Pons (tissue), 1 donor: ENCODE results near the gene MECP2.

Source experiments
- DNase-seq: peaks from one replicate; pipeline ENCODE4 v3.0.0-alpha.2; 2016; ENCODE audit warnings: low spot score

MECP2 gene

DNA sequence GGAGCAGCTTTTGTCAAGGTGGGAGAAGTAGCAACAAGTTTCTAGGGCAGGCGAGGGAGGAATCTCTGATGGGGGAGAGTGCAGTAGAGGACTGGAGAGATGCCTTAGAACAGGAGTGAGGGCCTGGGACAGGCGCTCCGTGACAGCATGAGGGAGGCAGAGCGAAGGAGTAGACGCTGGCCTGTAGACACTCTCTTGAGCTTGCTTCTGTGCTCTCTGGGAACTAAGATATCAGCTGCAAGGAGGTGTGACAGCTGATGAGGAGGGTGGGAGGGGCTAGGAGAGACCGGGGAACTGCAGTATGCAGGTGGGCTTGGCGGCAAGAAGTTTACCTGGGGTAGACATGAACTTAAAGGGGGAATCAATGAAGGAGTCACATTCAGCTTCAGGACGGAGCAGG lies 35.7 kb downstream of the MECP2 start:
- DNase-seq: no peak

- DNase-seq: no peak
Observed at GRCh38 chrX:154059729-154060245, 37.7 kb downstream of the MECP2 start.

DNA sequence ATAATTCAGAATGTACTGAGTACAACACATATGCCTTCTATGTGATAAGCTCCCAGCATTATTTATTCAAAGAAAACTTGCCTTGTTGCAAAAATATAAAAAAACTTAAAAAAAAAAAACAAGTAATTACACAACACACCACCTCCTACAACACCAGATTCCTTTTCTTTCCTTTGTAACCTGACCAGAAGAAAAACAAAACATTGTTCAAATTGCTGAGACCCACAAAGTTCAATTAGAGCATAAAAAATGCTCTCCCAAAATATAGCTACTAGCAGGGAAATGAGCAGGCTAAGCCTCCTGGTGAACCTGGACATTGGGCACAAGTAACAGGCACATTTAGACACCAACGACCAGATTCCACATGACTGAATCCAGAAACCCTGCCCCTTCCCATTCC lies 38.3 kb downstream of the MECP2 start:
- no peak for DNase-seq

- no peak for DNase-seq
Observed at GRCh38 chrX:154058214-154058997, 39.1 kb downstream of the MECP2 start.

DNA sequence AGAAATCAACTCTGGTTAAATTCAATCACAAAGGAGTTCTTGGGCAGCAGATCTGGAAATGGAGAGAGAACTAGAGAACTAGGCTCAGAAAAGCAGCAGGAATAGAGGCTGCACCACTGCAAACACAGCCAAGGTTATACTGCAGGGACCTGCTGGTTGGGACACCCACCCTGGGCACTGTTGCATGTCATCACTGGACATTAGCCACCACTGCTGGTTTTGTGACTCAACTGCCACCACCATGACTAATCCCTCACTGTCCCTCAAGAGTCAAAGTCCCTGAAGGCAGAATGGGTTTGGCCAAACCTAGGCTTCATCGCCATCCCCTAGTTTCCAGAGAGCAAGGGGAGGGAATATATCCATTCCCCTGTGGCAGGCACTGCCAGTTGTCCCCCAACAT lies 39.7 kb downstream of the MECP2 start:
- no peak for DNase-seq

DNA sequence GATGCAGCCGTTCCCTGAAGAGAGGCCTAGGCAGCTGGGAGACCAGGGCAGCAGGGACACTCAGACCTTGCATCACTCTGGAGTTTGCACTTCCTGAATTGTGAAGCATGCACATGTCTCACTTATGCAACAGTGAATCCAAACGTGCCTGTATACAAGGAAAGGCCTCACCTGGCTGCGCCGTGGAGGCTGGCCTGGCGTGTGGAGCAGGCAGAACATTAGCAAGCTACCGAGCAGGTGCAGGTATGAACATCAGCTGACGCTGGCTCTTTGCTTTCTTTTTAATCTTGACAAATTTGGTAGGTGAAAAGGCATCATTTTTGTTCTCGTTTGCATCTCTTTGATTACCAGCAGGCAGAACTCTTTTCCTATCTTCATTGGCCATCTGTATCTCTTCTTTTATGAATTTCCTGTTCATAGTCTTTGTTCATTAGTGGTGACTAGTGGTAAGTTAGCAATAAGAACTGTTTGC lies 40.7 kb downstream of the MECP2 start:
- DNase-seq: no peak

DNA sequence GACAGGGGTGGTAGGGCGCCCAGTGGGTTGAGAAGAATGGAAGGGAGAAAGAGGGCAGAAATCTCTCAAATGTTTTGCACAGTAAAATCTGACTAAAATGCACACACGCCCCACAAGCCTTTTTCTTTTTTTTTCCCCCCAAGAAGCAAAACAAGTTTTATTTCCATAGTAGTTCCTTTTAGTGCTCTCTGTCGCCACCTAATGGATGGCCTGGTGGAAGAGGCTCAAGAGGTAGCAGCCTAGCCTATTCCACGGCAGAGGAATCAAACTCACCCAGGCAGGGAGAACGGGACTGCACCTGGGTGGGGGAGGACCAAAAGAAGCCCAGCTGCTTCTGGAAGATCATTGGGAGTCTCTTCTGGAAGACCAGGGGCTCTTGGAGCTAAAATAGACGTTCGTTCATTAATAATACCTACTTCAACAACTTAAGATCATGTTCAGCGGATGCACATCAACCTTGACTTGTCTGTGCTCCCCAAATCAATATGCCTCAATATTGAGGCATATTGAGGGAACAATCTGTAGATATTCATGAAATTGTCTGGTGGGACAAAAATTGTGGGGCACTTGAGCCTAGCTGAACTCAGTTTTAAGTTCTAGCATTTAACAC lies 46.2 kb downstream of the MECP2 start:
- DNase-seq: peak; percentile 64

DNA sequence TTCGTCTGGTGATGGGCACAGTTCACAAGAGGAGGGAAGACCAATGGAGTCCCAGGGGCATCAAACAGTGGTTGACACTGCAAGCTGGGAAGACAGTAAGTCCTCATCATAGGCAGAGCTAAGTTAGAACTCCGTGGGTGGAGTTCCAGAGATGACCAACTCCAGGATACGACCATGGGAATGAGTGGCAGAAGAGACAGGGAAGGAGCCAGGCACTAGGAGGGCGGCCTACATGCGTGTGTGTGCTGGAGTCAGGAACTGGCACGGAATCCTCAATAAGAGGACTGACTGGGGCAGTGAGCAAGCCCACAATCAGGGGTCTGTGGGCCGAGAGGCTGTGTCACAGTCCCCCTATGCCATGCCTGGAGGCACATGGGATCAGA lies 47.4 kb downstream of the MECP2 start:
- no peak for DNase-seq

- DNase-seq: no peak
Observed at GRCh38 chrX:154049209-154050112, 48.1 kb downstream of the MECP2 start.

DNA sequence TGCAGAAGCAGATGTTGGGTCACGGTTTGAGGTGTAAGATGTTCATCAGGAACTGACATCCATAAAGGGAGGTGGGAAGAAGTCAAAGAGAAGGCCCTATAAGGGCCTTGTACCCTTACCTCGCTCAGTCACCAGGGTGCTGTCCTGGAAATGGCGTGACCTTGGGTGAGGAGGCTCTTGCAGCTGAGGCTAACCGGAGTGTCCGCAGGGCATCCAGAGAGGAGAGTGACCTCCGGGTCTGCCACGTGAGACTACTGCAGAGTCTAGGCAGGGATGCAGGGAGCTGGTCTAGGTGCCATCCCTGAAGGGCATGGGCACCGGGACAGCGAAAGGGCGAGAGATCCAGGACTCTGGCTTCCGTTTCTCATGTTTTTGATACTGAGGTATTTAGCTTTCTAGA lies 49.1 kb downstream of the MECP2 start:
- no peak for DNase-seq

GRCh38 chrX:154046940-154047610 lies 50.4 kb downstream of the MECP2 start:
- DNase-seq: no peak

GRCh38 chrX:154046031-154046781 lies 51.3 kb downstream of the MECP2 start:
- DNase-seq: peak; percentile 45

DNA sequence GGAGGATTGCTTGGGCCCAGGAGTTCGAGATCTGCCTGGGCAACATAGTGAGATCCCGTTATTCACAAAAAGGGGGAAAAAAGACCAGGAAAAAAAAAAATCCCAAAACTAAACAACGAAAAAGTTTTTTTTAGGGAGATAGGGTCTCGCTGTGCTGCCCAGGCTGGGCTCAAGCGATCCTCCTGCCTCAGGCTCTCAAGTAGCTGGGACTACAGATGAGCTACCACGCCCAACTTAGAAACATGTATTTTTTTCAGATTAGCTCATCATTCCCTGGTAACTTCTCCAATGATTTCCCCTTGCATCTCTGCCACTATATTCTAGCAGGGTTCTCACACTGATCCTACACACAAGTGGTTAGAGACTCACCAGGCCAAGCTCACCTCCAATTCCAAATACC lies 53.4 kb downstream of the MECP2 start:
- no peak for DNase-seq

DNA sequence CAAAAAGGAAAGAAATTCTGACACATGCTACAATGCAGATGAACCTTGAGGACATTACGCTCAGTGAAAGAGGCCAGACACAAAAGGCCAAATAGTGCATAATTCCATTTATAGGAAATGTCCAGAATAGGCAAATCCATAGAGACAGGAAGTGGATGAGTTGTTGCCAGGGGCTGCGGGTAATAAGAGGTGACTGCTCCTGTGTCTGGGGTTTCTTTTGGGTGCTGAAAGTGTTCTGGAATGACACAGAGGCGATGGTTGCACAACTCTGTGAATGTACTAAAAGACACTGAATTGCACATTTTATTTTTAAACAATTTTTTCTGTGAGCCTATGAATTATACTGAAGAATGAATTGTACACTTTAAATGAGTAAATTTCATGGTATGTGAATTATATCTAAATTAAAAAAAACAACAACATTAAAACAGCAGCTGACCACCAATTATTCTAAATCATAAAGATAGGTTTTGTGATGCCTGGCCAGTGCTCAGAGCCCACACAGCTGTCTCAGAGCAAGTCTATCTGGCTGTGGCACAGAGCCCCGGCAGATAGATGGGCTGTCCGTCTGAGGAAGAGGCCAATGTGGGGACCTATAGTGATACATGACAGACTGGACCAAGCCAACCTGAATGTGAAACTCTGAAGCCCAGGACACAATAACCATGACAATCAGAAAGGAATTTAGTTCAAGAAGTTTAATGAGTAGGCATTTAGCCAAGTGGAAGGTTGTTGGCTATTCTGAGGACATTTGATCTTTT lies 54.3 kb downstream of the MECP2 start:
- DNase-seq: no peak

- no peak for DNase-seq
Observed at GRCh38 chrX:154040863-154041262, 56.7 kb downstream of the MECP2 start.

DNA sequence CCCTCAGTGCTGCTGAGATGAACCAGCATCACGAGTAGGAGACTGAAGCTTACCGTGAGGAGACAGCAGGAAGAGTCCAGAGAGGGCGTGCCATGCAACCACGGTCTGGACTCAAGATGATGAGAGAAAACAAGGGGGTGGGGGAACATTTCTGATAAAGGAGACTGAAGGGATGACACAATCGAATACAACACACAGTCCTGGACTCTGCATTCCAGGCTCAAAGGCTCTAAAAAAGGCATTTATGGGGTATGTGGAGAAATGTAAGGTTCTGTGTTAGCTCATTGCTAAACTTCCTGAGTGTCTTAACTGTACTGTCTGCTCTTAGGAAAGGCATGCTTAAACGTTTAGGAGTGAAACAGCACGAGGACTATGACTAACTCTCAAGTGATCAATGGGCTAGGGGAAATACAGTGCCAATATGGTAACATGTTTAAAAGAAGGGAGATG lies 57.2 kb downstream of the MECP2 start:
- DNase-seq: no peak

DNA sequence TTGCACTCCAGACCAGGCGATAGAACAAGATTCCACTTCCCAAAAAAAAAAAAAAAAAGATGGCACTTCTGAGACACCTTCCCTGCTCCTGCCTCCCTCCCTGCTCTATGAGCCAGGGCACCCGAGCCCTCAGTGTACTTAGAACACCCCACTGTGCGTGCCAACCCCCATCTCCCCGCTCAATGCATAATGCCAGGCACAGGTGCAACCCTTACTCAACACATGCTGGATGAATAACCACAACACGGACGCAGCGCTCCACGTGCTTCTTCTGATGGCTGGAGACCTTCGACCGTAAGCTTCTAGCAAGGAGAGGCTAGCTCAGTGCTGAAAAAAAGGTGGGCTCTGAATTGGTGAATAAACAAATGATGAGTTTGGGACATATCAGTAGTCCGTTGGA lies 57.9 kb downstream of the MECP2 start:
- DNase-seq: no peak

DNA sequence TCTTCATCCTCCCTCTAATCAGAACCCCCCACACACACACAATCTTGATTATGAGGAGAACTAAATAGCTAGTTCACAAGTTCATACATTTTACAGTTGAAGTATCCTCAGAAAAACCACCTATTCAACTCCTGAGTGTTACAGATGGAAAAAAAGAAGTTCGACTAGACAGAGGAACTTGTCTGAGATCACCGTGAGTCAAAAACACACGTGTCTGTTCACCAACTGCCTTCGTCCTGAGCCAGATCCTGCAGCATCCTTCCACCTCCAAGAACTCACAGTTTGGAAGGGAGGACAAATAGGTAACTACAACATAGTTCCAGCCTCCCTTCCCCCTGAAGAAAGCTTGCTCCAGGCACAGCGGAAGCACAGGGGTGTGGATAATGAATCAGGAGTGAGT lies 58.9 kb downstream of the MECP2 start:
- no peak for DNase-seq

DNA sequence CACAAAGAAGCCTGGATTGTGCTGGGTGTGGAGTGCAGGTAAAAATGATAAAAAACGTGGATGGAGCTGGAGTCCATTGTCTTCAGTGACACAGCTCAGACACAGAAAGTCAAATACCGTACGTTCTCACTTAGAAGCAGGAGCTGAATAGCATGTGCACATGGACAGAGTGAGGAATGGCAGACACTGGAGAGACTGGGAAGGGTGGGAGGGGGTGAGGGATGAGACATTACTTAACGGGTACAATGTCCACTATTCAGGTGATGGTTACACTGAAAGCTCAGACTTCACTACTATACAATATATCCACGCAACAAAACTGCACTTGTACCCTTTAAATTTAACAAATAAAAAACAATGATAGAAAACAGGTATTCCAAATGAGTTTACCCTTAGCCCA lies 59.8 kb downstream of the MECP2 start:
- no peak for DNase-seq

GRCh38 chrX:154036513-154036912 lies 61.0 kb downstream of the MECP2 start:
- no peak for DNase-seq
